MCF 10A (cell line): Measurements from ENCODE around the gene CHID1. TPM values are rescaled to one million over a fixed set of nuclear protein-coding genes. Genes with fewer than 3 reads are reported as not detected.

ENCODE experiments used
- BruUV-seq: library from RNA; stranded (reverse); fragments of 400-500 nt; replicated peaks from 2 replicates; lab custom pipeline; 2021; lab: Mats Ljungman, UMichigan
- CTCF ChIA-PET: fragments of 300-600 bp; sonication (Branson Sonifier 250); formaldehyde crosslinking; extraction: SDS; loops from one replicate; lab custom pipeline; 2021; ENCODE audit warnings: antibody characterized with exemption, inconsistent platforms; lab: Yijun Ruan, JAX
- POLR2A ChIA-PET: fragments of 300-600, 350-650 bp; sonication (Branson Sonifier 250); formaldehyde crosslinking; extraction: SDS; loops from one replicate; lab custom pipeline; 2020; ENCODE audit warnings: antibody characterized with exemption, inconsistent platforms; lab: Yijun Ruan, JAX
- DNase-seq: peaks from one replicate; pipeline ENCODE4 v3.0.0-alpha.2; 2018; ENCODE audit not compliant: unreplicated experiment
- H3K27ac Mint-ChIP-seq: one replicate; pipeline ENCODE4 v1.8.0; 2022; ENCODE audit warnings: mild to moderate bottlenecking, low read depth, mixed read lengths; ENCODE audit not compliant: unreplicated experiment
- H3K27me3 Mint-ChIP-seq: one replicate; pipeline ENCODE4 v1.8.0; 2022; ENCODE audit warnings: mixed read lengths; ENCODE audit not compliant: insufficient read depth, unreplicated experiment
- H3K36me3 Mint-ChIP-seq: one replicate; pipeline ENCODE4 v1.8.0; 2022; ENCODE audit warnings: mild to moderate bottlenecking, moderate library complexity, mixed read lengths; ENCODE audit not compliant: insufficient read depth, unreplicated experiment
- H3K4me1 Mint-ChIP-seq: one replicate; pipeline ENCODE4 v1.8.0; 2022; ENCODE audit warnings: mixed read lengths; ENCODE audit not compliant: insufficient read depth, unreplicated experiment
- H3K4me3 Mint-ChIP-seq: one replicate; pipeline ENCODE4 v1.8.0; 2022; ENCODE audit warnings: mild to moderate bottlenecking, moderate library complexity, mixed read lengths; ENCODE audit not compliant: unreplicated experiment
- H3K9me3 Mint-ChIP-seq: one replicate; pipeline ENCODE4 v1.8.0; 2022; ENCODE audit warnings: mixed read lengths; ENCODE audit not compliant: unreplicated experiment
- intact Hi-C: fragments of 100-400 bp; cut with micrococcal nuclease; formaldehyde crosslinking; loops from 2 replicates; pipeline ENCODE4 v1.14.1; 2022
- total RNA-seq: library from RNA; stranded (reverse); gene quantifications from 2 replicates; pipeline ENCODE4 v1.2.3, GENCODE V29; 2022
- TF ChIP-seq, protein P1 (sequence below): fragments of 200-600 bp; IDR thresholded peaks from one replicate; pipeline ENCODE4 v1.8.0; 2022; ENCODE audit warnings: antibody characterized with exemption, mild to moderate bottlenecking; ENCODE audit not compliant: unreplicated experiment

Gene CHID1
- total RNA-seq, 1 experiment from 2014 or later: 94.8 TPM

DNA sequence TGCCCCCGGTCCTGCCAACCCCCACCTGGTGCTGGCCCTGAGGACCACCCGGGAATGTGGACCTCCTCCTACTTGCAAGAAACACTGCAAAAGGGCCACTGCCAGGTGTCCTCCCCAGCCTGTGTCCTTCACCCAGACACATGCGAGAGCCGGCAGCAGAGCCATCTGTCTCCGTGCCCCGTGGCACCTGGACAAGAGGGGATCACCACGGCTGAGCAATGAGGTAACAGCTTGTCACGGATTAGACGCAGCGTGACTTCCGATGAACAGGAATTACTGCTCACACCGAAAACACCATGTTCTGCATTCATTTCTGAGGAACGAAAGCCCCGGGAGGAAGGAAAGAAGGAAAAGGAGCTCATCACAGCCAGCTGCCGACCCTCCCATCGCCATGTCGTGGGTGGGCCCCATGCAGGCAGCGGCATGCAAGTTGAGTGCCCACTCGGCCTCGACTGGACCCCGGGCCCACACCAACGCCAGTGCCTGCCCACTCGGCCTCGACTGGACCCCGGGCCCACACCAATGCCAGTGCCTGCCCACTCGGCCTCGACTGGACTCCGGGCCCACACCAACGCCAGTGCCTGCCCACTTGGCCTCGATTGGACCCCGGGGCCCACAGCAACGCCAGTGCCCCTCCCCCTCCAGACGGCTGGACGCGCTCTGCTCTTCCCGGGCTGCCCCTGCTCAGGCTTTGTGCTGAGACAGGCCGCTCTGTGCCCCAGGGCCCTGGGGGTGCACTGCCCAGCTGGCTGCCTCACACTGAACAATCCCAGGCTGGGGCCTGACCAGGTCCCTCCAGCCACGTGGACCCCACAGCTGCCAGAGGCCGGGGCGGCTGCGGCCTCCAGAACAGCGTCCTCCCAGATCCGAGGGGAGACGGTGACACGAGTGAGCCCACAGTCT is 22.0 kb downstream of the CHID1 start:
- Mint-ChIP-seq H3K4me1 (no peaks in the 10 kb centered on the region), H3K4me3 (no peak overlapping the region), H3K27me3 (no peaks in the 10 kb centered on the region), H3K9me3 (no peaks in the 10 kb centered on the region), H3K27ac (no peak overlapping the region), H3K36me3 (peaks cover 19% of the 10 kb centered on the region)
- no peak for DNase-seq
- TF ChIP-seq, protein P1, sequence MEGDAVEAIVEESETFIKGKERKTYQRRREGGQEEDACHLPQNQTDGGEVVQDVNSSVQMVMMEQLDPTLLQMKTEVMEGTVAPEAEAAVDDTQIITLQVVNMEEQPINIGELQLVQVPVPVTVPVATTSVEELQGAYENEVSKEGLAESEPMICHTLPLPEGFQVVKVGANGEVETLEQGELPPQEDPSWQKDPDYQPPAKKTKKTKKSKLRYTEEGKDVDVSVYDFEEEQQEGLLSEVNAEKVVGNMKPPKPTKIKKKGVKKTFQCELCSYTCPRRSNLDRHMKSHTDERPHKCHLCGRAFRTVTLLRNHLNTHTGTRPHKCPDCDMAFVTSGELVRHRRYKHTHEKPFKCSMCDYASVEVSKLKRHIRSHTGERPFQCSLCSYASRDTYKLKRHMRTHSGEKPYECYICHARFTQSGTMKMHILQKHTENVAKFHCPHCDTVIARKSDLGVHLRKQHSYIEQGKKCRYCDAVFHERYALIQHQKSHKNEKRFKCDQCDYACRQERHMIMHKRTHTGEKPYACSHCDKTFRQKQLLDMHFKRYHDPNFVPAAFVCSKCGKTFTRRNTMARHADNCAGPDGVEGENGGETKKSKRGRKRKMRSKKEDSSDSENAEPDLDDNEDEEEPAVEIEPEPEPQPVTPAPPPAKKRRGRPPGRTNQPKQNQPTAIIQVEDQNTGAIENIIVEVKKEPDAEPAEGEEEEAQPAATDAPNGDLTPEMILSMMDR: no peak
- intact Hi-C loops: no loop called here
- ChIA-PET CTCF (interaction anchor here (1.0 kb wide), 1 partner anchor 14 kb away, joined by 4 read pairs; no protein-coding TSS in a partner anchor), POLR2A (no interaction called here)
- BruUV-seq: no TSS peak

DNA sequence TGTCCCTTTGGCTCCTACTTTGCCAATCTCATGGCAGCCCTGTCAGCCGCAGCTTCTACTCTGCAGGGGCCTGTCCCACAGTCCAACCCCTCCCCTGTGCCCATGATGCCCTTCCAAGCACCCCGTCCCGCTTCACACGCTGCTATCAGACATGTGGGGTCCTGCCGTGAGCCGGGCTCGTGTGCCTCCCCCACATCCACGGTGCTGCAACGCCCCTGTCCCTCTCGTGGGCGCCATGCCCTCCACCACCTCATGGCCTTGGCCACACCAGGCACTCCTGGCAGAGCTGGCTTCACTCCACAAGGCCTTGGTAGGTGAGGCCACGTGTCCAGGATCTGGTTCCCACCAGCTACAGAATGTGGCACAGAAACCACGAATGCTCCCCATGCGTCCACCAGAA is 23.0 kb downstream of the CHID1 start:
- no peaks in the 10 kb centered on the region for H3K9me3 Mint-ChIP-seq
- H3K4me1 Mint-ChIP-seq: no peaks in the 10 kb centered on the region
- BruUV-seq: no TSS peak
- intact Hi-C loops: no loop called here
- H3K27me3 Mint-ChIP-seq: no peaks in the 10 kb centered on the region
- ChIA-PET CTCF (no interaction called here), POLR2A (no interaction called here)
- no peak overlapping the region for H3K4me3 Mint-ChIP-seq
- TF ChIP-seq, protein P1: no peak
- no peak for DNase-seq
- H3K27ac Mint-ChIP-seq: no peak overlapping the region
- peaks cover 14% of the 10 kb centered on the region for H3K36me3 Mint-ChIP-seq

DNA sequence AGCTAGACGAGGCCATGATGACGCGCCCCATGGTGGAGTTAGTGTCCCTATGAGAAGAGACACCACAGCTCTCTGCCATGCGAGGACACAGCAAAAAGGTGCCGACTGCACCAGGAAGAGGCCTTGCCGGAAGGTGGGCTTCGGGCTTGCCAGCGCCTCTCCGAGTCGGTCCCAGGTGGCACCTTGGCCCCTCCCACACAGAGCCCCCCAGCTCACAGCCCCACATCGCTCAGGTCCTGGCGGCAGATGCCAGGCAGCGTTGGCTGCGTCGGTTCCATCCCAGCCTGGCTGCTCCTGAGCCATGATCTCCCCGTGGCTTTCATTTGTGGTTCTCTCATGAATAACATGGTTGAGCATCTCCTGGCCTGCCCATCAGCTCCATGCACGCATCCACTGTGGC is 24.0 kb downstream of the CHID1 start:
- CTCF ChIA-PET: interaction anchor here (0.7 kb wide), 1 partner anchor 503 kb away, joined by 3 read pairs; no protein-coding TSS in a partner anchor
- no peaks in the 10 kb centered on the region for H3K4me1 Mint-ChIP-seq
- peaks cover 14% of the 10 kb centered on the region for H3K36me3 Mint-ChIP-seq
- POLR2A ChIA-PET: no interaction called here
- no peak for DNase-seq
- no peak overlapping the region for H3K27ac Mint-ChIP-seq
- BruUV-seq: no TSS peak
- H3K27me3 Mint-ChIP-seq: no peaks in the 10 kb centered on the region
- H3K4me3 Mint-ChIP-seq: no peak overlapping the region
- TF ChIP-seq, protein P1: no peak
- intact Hi-C loops: no loop called here
- H3K9me3 Mint-ChIP-seq: no peaks in the 10 kb centered on the region

- no peak overlapping the region for H3K27ac Mint-ChIP-seq
- BruUV-seq: no TSS peak
- peaks cover 28% of the 10 kb centered on the region for H3K36me3 Mint-ChIP-seq
Observed at GRCh38 chr11:884578-885070, 26.0 kb downstream of the CHID1 start.

More at GRCh38 chr11:884578-885070, 26.0 kb downstream of the CHID1 start:
- Mint-ChIP-seq H3K4me1 (no peaks in the 10 kb centered on the region), H3K27me3 (no peaks in the 10 kb centered on the region), H3K4me3 (no peak overlapping the region), H3K9me3 (no peaks in the 10 kb centered on the region)
- intact Hi-C loops: no loop called here
- TF ChIP-seq, protein P1: no peak
- ChIA-PET POLR2A (no interaction called here), CTCF (no interaction called here)
- DNase-seq: no peak
